ENCODE measurements around the gene AADACL4. TPM values are rescaled to one million over a fixed set of nuclear protein-coding genes. Genes with fewer than 3 reads are reported as not detected.

Gene AADACL4
- total RNA-seq, 1 donor from 2014 or later: not detected

DNA sequence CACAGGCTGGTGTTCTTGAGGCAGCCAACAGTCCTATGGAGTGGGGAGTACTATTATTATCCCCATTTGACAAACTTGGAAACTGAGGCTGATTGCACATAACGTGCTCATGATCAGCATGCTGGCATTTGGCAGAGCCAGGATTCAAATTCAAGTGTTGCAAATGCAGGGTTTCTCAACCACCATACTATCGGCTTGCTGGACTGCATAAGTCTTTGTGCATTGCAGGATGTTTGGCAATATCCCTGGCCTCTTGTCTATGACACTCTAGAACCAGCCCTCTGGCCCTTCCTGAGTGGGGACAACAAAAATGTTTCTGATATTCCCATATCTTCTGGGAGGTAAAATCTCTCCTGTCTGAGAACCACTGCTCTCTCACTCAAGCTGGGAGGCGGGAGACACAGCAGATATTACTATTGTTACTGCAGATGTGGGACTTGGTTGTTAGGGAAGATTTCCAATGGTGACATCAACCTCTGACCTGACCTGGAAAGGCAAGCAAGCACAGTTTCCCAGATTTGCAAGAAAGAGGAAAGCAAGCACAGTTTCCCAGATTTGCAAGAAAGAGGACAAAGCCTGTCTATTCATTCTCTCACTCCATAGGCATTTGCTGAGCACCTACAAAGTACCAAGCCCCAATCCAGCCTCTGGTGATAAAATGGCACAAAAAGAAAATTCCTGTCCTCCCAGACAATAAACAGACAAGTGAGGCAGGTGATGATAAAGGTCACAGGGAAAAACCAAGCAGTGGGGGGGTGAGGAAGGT is 71.0 kb downstream of the AADACL4 start:
- H3K4me3 Mint-ChIP-seq (ENCODE audit: unreplicated experiment): no peak overlapping the region
- H3K9me3 Mint-ChIP-seq (ENCODE audit: low read depth): no peaks in the 10 kb centered on the region
- no peaks in the 10 kb centered on the region for H3K27me3 Mint-ChIP-seq (ENCODE audit: low read depth)
- no peak for DNase-seq (ENCODE audit: low spot score)
- H3K27ac Mint-ChIP-seq (ENCODE audit: unreplicated experiment): no peak overlapping the region
- H3K4me1 Mint-ChIP-seq (ENCODE audit: low read depth): peaks cover 10% of the 10 kb centered on the region
- no peaks in the 10 kb centered on the region for H3K36me3 Mint-ChIP-seq (ENCODE audit: low read depth)
- no peak for TF ChIP-seq CTCF (IDR thresholded peaks at IDR 0.05)

DNA sequence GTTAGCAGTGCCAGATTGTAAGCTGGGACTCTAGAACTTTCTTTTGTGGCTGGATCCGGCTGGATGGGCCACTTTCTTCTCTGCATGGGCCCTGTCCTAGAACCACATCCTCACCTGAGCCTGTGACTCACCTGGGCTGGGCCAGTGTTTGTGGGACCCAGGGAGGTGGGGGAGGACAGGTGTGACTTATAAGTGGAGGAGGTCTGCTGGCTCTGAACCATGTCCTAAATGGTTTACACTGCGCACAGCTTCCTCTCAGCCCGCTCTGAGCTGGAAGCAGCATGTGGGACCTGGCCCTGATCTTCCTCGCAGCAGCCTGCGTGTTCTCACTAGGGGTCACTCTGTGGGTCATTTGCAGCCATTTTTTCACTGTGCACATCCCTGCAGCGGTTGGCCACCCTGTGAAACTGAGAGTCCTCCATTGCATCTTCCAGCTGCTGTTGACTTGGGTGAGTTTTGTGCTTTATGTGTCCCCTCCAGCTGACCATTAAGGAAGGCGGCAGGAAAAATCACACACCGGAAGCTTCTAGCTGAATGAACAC is 72.1 kb downstream of the AADACL4 start, which contains the start of gene AADACL3:
TSS of gene AADACL3 (plus strand) at position 215 of the 542 bp plus-strand sequence. CDS start at position 282, 67 bp downstream.
- Mint-ChIP-seq H3K4me1 (ENCODE audit: low read depth) (peaks cover 10% of the 10 kb centered on the region), H3K36me3 (ENCODE audit: low read depth) (no peaks in the 10 kb centered on the region), H3K4me3 (ENCODE audit: unreplicated experiment) (no peak within 1 kb of the TSS), H3K27me3 (ENCODE audit: low read depth) (no peaks in the 10 kb centered on the region), H3K27ac (ENCODE audit: unreplicated experiment) (no peak within 1 kb of the TSS), H3K9me3 (ENCODE audit: low read depth) (no peaks in the 10 kb centered on the region)
- DNase-seq (ENCODE audit: low spot score): no peak
- no peak for TF ChIP-seq CTCF (IDR thresholded peaks at IDR 0.05)

Other genes starting within 250 kb of the AADACL4 start
- 28.0 to 31.9 TPM (median 31.8 TPM) in 3 replicates for gene DHRS3, start 25.9 kb upstream of the AADACL4 start, total RNA-seq
- gene AADACL3, start 72.0 kb downstream of the AADACL4 start, total RNA-seq: not detected in 3 replicates
- gene CFAP107, start 102.1 kb downstream of the AADACL4 start, total RNA-seq: not detected in 3 replicates
- gene PRAMEF12, start 129.7 kb downstream of the AADACL4 start, total RNA-seq: not detected in 3 replicates
- not detected in 3 replicates for gene PRAMEF1, start 147.3 kb downstream of the AADACL4 start, total RNA-seq
- not detected in 3 replicates for gene PRAMEF11, start 187.3 kb downstream of the AADACL4 start, total RNA-seq
- gene HNRNPCL1, start 204.6 kb downstream of the AADACL4 start, total RNA-seq: not detected in 3 replicates
- gene PRAMEF2, start 213.0 kb downstream of the AADACL4 start, total RNA-seq: not detected in 3 replicates
- not detected in 3 replicates for gene PRAMEF4, start 242.1 kb downstream of the AADACL4 start, total RNA-seq

Data from chondrocyte (in vitro differentiated cells).